Naive thymus-derived CD4-positive, alpha-beta T cell (primary cell): ENCODE measurements around the gene APOF. TPM values are rescaled to one million over a fixed set of nuclear protein-coding genes. Genes with fewer than 3 reads are reported as not detected.

ENCODE experiments used
- ATAC-seq: fragments of 150-1000 bp; cut with Tn5 transposase; 2 replicates; pipeline ENCODE4 v1.10.0; 2021; ENCODE audit warnings: mild to moderate bottlenecking, moderate library complexity
- CTCF ChIA-PET: fragments of 350-600 bp; sonication (Branson Sonifier 250); formaldehyde crosslinking; loops from one replicate; lab custom pipeline; 2021; ENCODE audit warnings: antibody characterized with exemption; lab: Charles Lee
- POLR2A ChIA-PET: fragments of 350-600 bp; sonication (Branson Sonifier 250); formaldehyde crosslinking; loops from one replicate; lab custom pipeline; 2021; ENCODE audit warnings: antibody characterized with exemption, inconsistent platforms; lab: Charles Lee
- DNase-seq, 9 donors: peaks; one replicate each; pipeline versions ENCODE4 v3.0.0 to v3.0.0-alpha.2; 2020 to 2022; ENCODE audit warnings: mixed read lengths in 1 of 9
- H3K27ac ChIP-seq: one replicate; pipeline ENCODE4 v1.7.0; 2013; ENCODE audit warnings: mild to moderate bottlenecking, low read depth, low read length, moderate library complexity
- H3K27me3 ChIP-seq, 2 donors: one replicate each; pipeline ENCODE4 v1.7.0; 2013; ENCODE audit warnings: low read length in 2 of 2, mild to moderate bottlenecking in 2 of 2, moderate library complexity in 2 of 2; ENCODE audit not compliant: control insufficient read depth in 2 of 2, insufficient read depth in 2 of 2
- H3K36me3 ChIP-seq, 3 experiments: 1 replicate in 2 of 3; 2 replicates in 1 of 3; pipeline ENCODE4 v1.7.0; 2013; ENCODE audit warnings: low read length in 3 of 3, mild to moderate bottlenecking in 3 of 3, moderate library complexity in 1 of 3; ENCODE audit not compliant: insufficient read depth in 3 of 3, control insufficient read depth in 2 of 3
- H3K4me1 ChIP-seq, 2 donors: one replicate each; pipeline ENCODE4 v1.7.0; 2013; ENCODE audit warnings: low read length in 2 of 2, mild to moderate bottlenecking in 2 of 2, moderate library complexity in 1 of 2; ENCODE audit not compliant: control insufficient read depth in 2 of 2, insufficient read depth in 2 of 2
- H3K4me3 ChIP-seq: 2 replicates; pipeline ENCODE4 v1.7.0; 2013; ENCODE audit warnings: mild to moderate bottlenecking, low read length
- H3K9me3 ChIP-seq, 3 experiments: 1 replicate in 2 of 3; 2 replicates in 1 of 3; pipeline ENCODE4 v1.7.0; 2013; ENCODE audit warnings: low read length in 3 of 3; ENCODE audit not compliant: control insufficient read depth in 2 of 3
- H3K27ac Mint-ChIP-seq, 9 donors: one replicate each; pipeline ENCODE4 v1.8.0; 2020 to 2022; ENCODE audit warnings: mixed read lengths in 9 of 9, mild to moderate bottlenecking in 8 of 9, moderate library complexity in 5 of 9, inconsistent platforms in 2 of 9
- H3K27me3 Mint-ChIP-seq, 5 donors: one replicate each; pipeline ENCODE4 v1.8.0; 2021 to 2022; ENCODE audit warnings: mixed read lengths in 5 of 5, mild to moderate bottlenecking in 1 of 5
- H3K36me3 Mint-ChIP-seq, 5 donors: one replicate each; pipeline ENCODE4 v1.8.0; 2020 to 2022; ENCODE audit warnings: mixed read lengths in 5 of 5, mild to moderate bottlenecking in 3 of 5, inconsistent platforms in 1 of 5
- H3K4me1 Mint-ChIP-seq, 7 donors: one replicate each; pipeline ENCODE4 v1.8.0; 2020 to 2022; ENCODE audit warnings: mixed read lengths in 7 of 7, mild to moderate bottlenecking in 3 of 7, inconsistent platforms in 1 of 7
- H3K4me3 Mint-ChIP-seq, 10 donors: one replicate each; pipeline ENCODE4 v1.8.0; 2020 to 2022; ENCODE audit warnings: mild to moderate bottlenecking in 10 of 10, mixed read lengths in 10 of 10, moderate library complexity in 6 of 10, inconsistent platforms in 2 of 10
- H3K9me3 Mint-ChIP-seq, 11 donors: one replicate each; pipeline ENCODE4 v1.8.0; 2020 to 2022; ENCODE audit warnings: mixed read lengths in 11 of 11, mild to moderate bottlenecking in 4 of 11, inconsistent platforms in 1 of 11, moderate library complexity in 1 of 11
- intact Hi-C, 2 donors: fragments of 100-400 bp; cut with micrococcal nuclease; formaldehyde crosslinking; loops; one replicate each; pipeline ENCODE4 v1.15.1; 2023
- polyA plus RNA-seq, 2 donors: library from polyadenylated mRNA; unstranded; fragments of 300-500 nt; fragmentation: Illumina TruSeq; gene quantifications; one replicate each; pipeline ENCODE4 v1.2.3, GENCODE V29; 2021
- total RNA-seq, 6 experiments: library from RNA in 5 of 6; stranded (reverse) in 5 of 6; gene quantifications; 1 replicate in 5 of 6; 2 replicates in 1 of 6; pipeline ENCODE4 v1.2.3 and lab custom pipeline; 2021 to 2026

The APOF gene
- total and polyA plus RNA-seq, 7 experiments from 2014 or later: 0.12 TPM; not detected in 6

GRCh38 chr12:56374726-56375597 is 12.3 kb upstream of the APOF start:
- H3K4me3 ChIP-seq: no peak overlapping the region

GRCh38 chr12:56373515-56373914 is 10.9 kb upstream of the APOF start:
- ChIA-PET CTCF (interaction anchor here (0.6 to 0.9 kb wide), 3 partner anchors 9 to 123 kb away, joined by 3 to 5 read pairs (median 3); no protein-coding TSS in a partner anchor), POLR2A (no interaction called here)
- peaks cover 0 to 4% (median 0%) of the 10 kb centered on the region in 5 donors for H3K36me3 Mint-ChIP-seq
- H3K27me3 ChIP-seq: no peaks in the 10 kb centered on the region
- ATAC-seq (no peak), DNase-seq (no peak)
- no peak overlapping the region for H3K4me3 ChIP-seq
- no peak overlapping the region for H3K27ac Mint-ChIP-seq
- no peak overlapping the region for H3K4me3 Mint-ChIP-seq
- H3K27ac ChIP-seq: no peak overlapping the region
- no peaks in the 10 kb centered on the region for H3K9me3 ChIP-seq
- no peaks in the 10 kb centered on the region for H3K4me1 ChIP-seq
- H3K36me3 ChIP-seq: no peaks in the 10 kb centered on the region
- intact Hi-C loops: no loop called here
- peaks cover 0 to 23% (median 0%) of the 10 kb centered on the region in 5 donors for H3K27me3 Mint-ChIP-seq
- peaks cover 0 to 7% (median 0%) of the 10 kb centered on the region in 7 donors for H3K4me1 Mint-ChIP-seq
- peaks cover 0 to 8% (median 0%) of the 10 kb centered on the region in 11 donors for H3K9me3 Mint-ChIP-seq

More at GRCh38 chr12:56374726-56375597, 12.3 kb upstream of the APOF start:
- Mint-ChIP-seq H3K4me1 (peaks cover 0 to 7% (median 0%) of the 10 kb centered on the region in 7 donors), H3K27ac (no peak overlapping the region), H3K4me3 (no peak overlapping the region), H3K27me3 (peaks cover 0 to 19% (median 0%) of the 10 kb centered on the region in 5 donors), H3K9me3 (peaks cover 0 to 8% (median 0%) of the 10 kb centered on the region in 11 donors), H3K36me3 (peaks cover 0 to 4% (median 0%) of the 10 kb centered on the region in 5 donors)
- ChIA-PET CTCF (interaction anchor here (0.6 to 1.2 kb wide), 3 partner anchors 36 to 1994 kb away, joined by 3 to 4 read pairs (median 3); no protein-coding TSS in a partner anchor), POLR2A (interaction anchor here (0.6 to 1.0 kb wide), 2 partner anchors 9 to 22 kb away, joined by 3 to 5 read pairs; no protein-coding TSS in a partner anchor)
- Histone ChIP-seq H3K27ac (no peak overlapping the region), H3K27me3 (no peaks in the 10 kb centered on the region), H3K9me3 (no peaks in the 10 kb centered on the region), H3K36me3 (no peaks in the 10 kb centered on the region), H3K4me1 (no peaks in the 10 kb centered on the region)
- no peak for DNase-seq
- no peak for ATAC-seq
- intact Hi-C loops: no loop called here

GRCh38 chr12:56366948-56367347 is 4.3 kb upstream of the APOF start:
- peaks cover 0 to 17% (median 0%) of the 10 kb centered on the region in 5 donors for H3K27me3 Mint-ChIP-seq
- ChIA-PET CTCF (no interaction called here), POLR2A (interaction anchor here (0.6 kb wide), 2 partner anchors 257 to 677 kb away, joined by 4 to 5 read pairs; no protein-coding TSS in a partner anchor)
- no peak overlapping the region for H3K4me3 Mint-ChIP-seq
- no peak overlapping the region for H3K27ac Mint-ChIP-seq
- Histone ChIP-seq H3K27me3 (no peaks in the 10 kb centered on the region), H3K36me3 (no peaks in the 10 kb centered on the region), H3K27ac (no peak overlapping the region), H3K4me3 (no peak overlapping the region), H3K4me1 (no peaks in the 10 kb centered on the region), H3K9me3 (no peaks in the 10 kb centered on the region)
- H3K4me1 Mint-ChIP-seq: peaks cover 0 to 4% (median 0%) of the 10 kb centered on the region in 7 donors
- ATAC-seq (no peak), DNase-seq (no peak)
- H3K36me3 Mint-ChIP-seq: no peaks in the 10 kb centered on the region
- intact Hi-C loops: no loop called here
- peaks cover 0 to 2% (median 0%) of the 10 kb centered on the region in 11 donors for H3K9me3 Mint-ChIP-seq

- ChIA-PET CTCF (interaction anchor here (0.8 to 1.6 kb wide), 2 partner anchors 8 to 102 kb away, joined by 3 to 4 read pairs; no protein-coding TSS in a partner anchor), POLR2A (interaction anchor here (0.5 to 7.8 kb wide), 7 partner anchors 8 to 243 kb away, joined by 3 to 156 read pairs (median 11); partner anchors contain the start of genes CNPY2, IL23A, PAN2 and RNF41)
- H3K4me1 ChIP-seq: peaks cover 16 to 17% of the 10 kb centered on the region in 2 donors
- Mint-ChIP-seq H3K36me3 (peaks cover 0 to 12% (median 0%) of the 10 kb centered on the region in 5 donors), H3K4me3 (peak overlapping the region; percentile 83 to 99 (median 96)), H3K27ac (peak overlapping the region; percentile 40 to 98 (median 95)), H3K9me3 (no peaks in the 10 kb centered on the region), H3K27me3 (no peaks in the 10 kb centered on the region), H3K4me1 (peaks cover 14 to 35% (median 25%) of the 10 kb centered on the region in 7 donors)
- H3K36me3 ChIP-seq: no peaks in the 10 kb centered on the region
- H3K27me3 ChIP-seq: no peaks in the 10 kb centered on the region
- no peak overlapping the region for H3K27ac ChIP-seq
- intact Hi-C loops: loop anchor here (2.0 kb wide), 8 partner anchors 87 to 389 kb away; partner anchors contain the start of genes ANKRD52 (in 1 of the 2), ESYT1 (in 1 of the 2), MYL6 (in 1 of the 2) and NABP2 (in 1 of the 2)
- no peak for DNase-seq
- no peak for ATAC-seq
- H3K4me3 ChIP-seq: no peak overlapping the region
- no peaks in the 10 kb centered on the region for H3K9me3 ChIP-seq
These were observed 1.0 kb downstream of the APOF start for GRCh38 chr12:56361487-56362129.

GRCh38 chr12:56359851-56360767 is 2.5 kb downstream of the APOF start, which contains the start of gene STAT2:
TSS of gene STAT2 (minus strand) at chr12:56360107. CDS start at chr12:56356571, 3,536 bp downstream.
- H3K4me3 Mint-ChIP-seq: peak within 1 kb of the TSS; percentile 83 to 99 (median 96)
- no peaks in the 10 kb centered on the region for H3K27me3 ChIP-seq
- H3K36me3 Mint-ChIP-seq: peaks cover 0 to 17% (median 5%) of the 10 kb centered on the region in 5 donors
- H3K4me1 ChIP-seq: peaks cover 16 to 17% of the 10 kb centered on the region in 2 donors
- H3K27ac ChIP-seq: peak within 1 kb of the TSS; percentile 79
- peaks cover 14 to 40% (median 27%) of the 10 kb centered on the region in 7 donors for H3K4me1 Mint-ChIP-seq
- ChIA-PET POLR2A (interaction anchor here (0.6 to 7.8 kb wide), 35 partner anchors 9 to 1857 kb away, joined by 3 to 156 read pairs (median 4); partner anchors contain the start of genes ATP5F1B, BLOC1S1, CNPY2 and IL23A), CTCF (interaction anchor here (0.5 to 2.3 kb wide), 17 partner anchors 9 to 765 kb away, joined by 3 to 17 read pairs (median 5); partner anchors contain the start of genes CNPY2, IL23A and TIMELESS)
- DNase-seq (peak; percentile 94 to 100 (median 99)), ATAC-seq (peak; percentile 97)
- H3K36me3 ChIP-seq: peaks cover 6 to 13% (median 10%) of the 10 kb centered on the region in 3 experiments
- intact Hi-C loops: loop anchor here (1.0 to 2.0 kb wide), 22 partner anchors 22 to 543 kb away; partner anchors contain the start of genes CS (in 2 of the 2), IL23A (in 2 of the 2), NABP2 (in 2 of the 2) and SPRYD4 (in 2 of the 2)
- H3K27me3 Mint-ChIP-seq: no peaks in the 10 kb centered on the region
- no peaks in the 10 kb centered on the region for H3K9me3 ChIP-seq
- H3K9me3 Mint-ChIP-seq: no peaks in the 10 kb centered on the region
- H3K27ac Mint-ChIP-seq: peak within 1 kb of the TSS; percentile 90 to 98 (median 96)
- peak within 1 kb of the TSS; percentile 89 for H3K4me3 ChIP-seq
